Stimulated activated CD8-positive, alpha-beta memory T cell treated with anti-CD3 and anti-CD28 coated beads, Interleukin-7, amount 100 ng/mL, for 4 hours (primary cell): Measurements from ENCODE around the gene GAPDHS.

Source experiments
- DNase-seq, 2 donors: peaks; one replicate each; pipeline ENCODE4 v3.0.0-alpha.2; 2020; ENCODE audit warnings: low read depth in 2 of 2

GAPDHS gene

GRCh38 chr19:35539850-35540249 is 6.6 kb downstream of the GAPDHS start:
- no peak for DNase-seq

DNA sequence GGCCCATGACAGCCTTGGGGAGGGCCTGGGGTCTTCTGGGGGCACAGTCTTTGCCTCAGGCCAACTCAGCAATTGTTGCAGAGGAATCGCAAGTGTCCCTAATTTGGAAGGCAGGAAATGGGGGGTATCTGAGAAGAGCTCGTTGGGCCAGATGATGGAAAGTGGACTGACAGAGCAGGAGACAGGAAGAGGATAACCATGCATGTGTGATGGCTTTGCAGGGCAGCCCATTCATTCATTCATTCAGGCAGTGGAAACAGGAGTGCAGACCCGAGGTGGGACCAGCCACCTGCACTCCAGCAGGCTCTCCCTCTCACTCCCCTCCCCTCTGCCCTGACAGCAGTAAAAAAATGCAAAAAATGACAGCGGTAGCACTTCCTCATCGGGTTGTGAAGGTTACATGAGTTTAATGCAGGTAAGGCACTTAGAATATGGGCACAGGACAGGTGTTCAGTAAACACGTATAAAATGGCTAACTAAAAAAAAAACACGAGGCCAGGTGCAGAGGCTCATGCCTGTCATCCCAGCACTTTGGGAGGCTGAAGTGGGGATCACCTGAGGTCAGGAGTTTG is 7.2 kb downstream of the GAPDHS start:
- no peak for DNase-seq

GRCh38 chr19:35542209-35542608 is 9.0 kb downstream of the GAPDHS start:
- no peak for DNase-seq

DNA sequence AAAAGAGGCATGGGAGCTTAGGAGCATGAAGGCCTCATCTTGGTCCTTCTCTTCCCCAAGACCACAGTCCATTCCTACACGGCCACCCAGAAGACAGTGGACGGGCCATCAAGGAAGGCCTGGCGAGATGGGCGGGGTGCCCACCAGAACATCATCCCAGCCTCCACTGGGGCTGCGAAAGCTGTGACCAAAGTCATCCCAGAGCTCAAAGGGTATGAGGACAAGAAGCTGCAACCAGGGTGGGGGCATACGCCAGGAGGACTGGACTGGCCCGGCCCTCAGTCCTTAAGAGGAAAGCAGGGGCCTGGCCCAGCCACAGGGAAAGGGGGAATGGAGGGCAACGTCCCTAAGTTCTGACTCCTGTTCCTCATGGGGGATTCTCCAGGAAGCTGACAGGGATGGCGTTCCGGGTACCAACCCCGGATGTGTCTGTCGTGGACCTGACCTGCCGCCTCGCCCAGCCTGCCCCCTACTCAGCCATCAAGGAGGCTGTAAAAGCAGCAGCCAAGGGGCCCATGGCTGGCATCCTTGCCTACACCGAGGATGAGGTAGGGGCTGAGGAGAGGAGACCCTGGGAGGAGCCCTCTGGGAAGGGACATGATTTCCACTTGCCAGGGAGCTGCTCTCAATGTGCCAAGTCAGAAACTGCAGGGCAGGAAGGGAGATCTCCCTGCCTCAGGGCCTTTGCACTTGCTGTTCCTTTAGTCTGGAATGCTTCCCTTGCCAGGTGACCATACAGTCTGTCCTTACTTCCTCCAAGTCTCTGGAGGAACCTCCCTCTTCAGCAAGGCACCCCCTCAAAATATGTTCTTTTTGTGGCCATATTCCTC is 10.2 kb downstream of the GAPDHS start:
- no peak for DNase-seq

- no peak for DNase-seq
Measured at GRCh38 chr19:35544110-35544802, 11.0 kb downstream of the GAPDHS start.

DNA sequence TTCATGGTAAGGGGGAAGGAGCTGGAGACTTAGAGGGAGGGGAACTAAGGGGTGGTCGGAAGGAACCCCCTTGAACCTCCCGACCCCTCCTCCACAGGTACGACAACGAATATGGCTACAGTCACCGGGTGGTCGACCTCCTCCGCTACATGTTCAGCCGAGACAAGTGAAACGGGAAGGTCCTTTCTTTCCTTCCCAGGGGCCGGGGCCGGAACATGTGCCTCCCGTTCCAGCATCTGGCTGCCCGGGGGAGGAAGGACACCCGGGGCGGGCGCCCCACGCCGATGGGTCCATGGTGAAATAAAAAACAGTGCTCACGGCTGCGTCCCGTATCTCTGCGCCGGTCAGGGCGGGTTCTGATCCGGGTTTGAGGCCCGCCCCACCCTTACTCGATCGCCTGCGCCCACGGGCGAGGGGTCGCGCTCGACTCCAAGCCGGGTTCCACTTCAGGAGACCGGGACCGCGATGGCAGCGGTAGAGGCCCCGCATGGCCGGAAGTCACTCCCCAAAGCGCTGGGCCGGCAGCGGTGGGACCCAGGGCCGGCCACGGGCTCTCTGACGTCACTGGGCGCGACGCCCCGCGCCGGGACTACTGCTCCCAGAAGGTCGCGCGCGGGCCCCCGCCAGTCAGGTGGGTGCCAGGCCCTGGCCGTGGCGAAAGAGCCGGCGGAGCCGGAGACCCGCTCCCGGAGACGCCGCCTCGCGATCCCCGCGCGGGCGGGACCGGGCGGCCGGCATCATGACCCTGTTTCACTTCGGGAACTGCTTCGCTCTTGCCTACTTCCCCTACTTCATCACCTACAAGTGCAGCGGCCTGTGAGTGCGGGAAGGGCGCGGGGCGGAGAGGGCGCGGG is 12.0 kb downstream of the GAPDHS start, which contains the start of gene TMEM147:
TMEM147 (plus strand) TSS at position 626 of the 854 bp plus-strand sequence; CDS start at position 740, 114 bp downstream.
- DNase-seq = peak; percentile 57 to 79

GRCh38 chr19:35545855-35546381 is 12.7 kb downstream of the GAPDHS start:
- DNase-seq = peak; percentile 24 to 60

- DNase-seq = no peak
Measured at GRCh38 chr19:35546532-35546931, 13.3 kb downstream of the GAPDHS start.

GRCh38 chr19:35549174-35549788 is 16.0 kb downstream of the GAPDHS start:
- DNase-seq = peak in 1 of 2 donors; percentile 27

GRCh38 chr19:35549879-35550523 is 16.7 kb downstream of the GAPDHS start:
- no peak for DNase-seq

DNA sequence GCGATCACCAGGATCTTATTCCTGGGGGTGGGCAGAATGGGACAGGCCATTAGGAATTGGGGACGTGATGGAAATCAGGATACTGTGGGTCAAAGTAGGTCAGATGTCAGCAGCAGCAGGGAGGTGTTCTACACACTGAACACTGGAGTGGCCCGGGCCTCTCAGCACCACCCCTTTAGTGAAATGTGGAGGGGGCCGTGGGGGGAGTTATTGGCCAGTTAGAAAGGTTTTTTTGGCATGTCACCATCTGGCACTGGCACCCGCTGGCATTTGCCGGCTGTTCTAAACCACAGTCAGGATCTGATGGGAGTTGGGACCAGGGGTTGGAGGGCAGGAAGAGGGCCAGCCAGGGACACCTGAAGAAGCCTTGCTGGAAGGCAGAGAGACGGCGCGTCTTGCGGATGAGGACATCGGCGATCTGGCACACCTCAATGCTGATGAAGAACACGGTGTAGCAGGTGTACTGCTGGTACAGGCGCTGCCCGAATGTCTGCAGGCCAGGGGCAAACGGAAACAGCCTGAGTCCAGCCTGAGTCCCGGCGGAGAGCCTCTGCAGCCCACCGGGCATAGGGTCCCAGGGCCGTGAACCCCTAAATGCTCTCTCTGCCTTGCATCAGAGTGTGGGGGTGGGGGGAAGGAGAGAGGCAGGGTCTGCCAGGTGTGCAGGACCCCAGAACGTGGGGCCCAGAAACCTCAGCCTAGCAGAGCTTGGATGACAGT is 18.0 kb downstream of the GAPDHS start:
- DNase-seq = no peak

GRCh38 chr19:35552534-35553384 is 19.5 kb downstream of the GAPDHS start:
- DNase-seq = no peak

DNA sequence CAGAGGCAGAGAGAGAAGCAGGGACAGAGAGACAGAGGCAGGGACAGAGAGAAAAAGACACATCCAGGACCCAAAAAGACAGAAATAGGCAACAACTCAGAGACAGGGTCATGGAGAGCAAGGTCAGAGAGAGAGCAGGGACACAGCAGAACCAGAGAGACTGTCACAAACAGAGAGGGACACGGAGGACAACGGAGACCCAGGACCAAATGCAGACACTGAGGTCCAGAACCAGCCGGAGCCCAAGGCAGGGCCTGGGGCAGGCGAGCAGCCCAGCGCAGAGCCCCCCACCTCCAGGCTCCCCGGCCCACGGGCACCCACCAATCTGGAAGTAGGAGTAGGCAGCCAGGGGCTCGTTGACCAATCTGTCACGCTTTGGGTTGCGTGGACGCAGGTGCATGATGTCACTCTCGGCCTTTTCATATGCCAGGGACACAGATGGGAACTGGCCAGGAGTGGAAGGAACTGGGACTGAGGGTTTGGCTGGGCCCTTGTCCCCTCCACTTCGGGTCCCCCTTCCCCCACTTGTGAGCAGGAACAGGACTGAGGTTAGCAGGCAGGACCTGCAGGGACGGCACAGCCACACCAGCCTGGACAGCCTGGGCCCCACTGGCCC is 20.2 kb downstream of the GAPDHS start:
- DNase-seq = no peak

- no peak for DNase-seq
Measured at GRCh38 chr19:35554076-35554475, 20.8 kb downstream of the GAPDHS start.

DNA sequence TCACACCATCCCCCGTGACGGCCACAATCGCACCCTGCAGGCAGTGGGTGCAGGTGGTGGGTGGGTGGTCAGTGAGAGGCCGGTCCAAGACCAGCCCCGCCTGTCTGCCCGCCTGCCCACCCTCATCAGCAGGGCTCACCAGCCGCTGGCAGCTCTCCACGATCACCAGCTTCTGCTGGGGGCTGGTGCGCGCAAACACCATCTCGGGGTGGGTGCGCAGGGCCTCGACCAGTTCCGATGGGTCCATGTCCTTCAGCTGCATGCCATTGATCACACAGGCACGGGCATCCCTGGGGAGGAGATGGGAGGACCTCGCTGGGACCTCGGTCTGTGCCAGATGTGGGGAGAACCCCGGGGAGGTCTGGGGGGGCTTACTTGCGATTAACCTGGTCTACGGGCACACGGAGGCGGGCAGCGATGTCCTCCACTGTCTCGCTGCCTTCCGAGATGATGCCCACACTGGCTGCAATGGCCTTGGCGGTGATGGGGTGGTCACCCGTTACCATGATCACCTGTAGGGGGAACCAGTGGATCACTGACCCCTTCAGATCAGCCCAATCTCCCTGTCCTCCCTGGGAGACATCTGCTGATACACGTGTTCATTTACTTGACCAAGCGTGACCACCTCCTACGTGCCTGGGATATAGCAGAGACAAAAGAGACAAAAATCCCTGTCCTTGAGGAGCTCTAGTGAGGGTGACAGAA is 22.2 kb downstream of the GAPDHS start:
- DNase-seq = no peak

DNA sequence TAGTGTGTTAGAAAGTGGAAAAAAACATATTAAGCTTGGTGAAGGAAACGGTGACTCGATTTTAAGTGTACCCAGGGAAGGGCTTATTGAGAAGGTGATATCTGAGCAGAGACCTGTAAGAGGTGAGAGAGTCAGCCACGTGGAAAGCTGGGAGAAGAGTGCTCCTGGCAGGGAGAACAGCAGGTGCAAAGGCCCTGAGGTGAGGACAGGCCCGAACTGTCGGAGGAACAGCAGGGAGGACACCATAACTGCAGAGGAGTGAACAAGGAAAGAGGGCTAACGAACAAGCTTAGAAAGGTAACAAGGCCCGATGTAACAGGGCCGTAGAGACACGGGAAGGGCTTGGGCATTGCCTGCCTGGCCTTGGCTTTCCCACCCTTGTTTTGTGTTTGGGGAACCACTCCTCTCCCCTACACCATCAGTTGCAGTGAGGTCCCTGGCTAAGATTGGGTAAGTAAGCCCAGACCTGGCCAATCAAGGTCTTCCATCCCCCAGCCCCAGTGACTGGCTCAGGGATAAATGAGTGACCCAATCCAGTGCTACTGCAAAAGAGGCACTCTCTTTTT is 22.9 kb downstream of the GAPDHS start:
- DNase-seq = no peak

- DNase-seq = no peak
Measured at GRCh38 chr19:35556846-35557538, 23.7 kb downstream of the GAPDHS start.
